SK-MEL-5 (cell line): ENCODE results near the gene TSEN15. TPM values are rescaled to one million over a fixed set of nuclear protein-coding genes. Genes with fewer than 3 reads are reported as not detected.
"Not testable (repeated sequence)": the region's sequence is repeated elsewhere in the genome, so short reads cannot be mapped to it uniquely, and the experiment has no call there.

ENCODE experiments used
- DNase-seq: peaks from one replicate; pipeline ENCODE4 v3.0.0-alpha.2; 2016; ENCODE audit warnings: low read depth, low spot score
- in situ Hi-C: cut with HindIII; loops from 2 replicates; pipeline ENCODE4 v1.10.0; 2016; ENCODE audit warnings: low sequenced_read_pairs, high pct_unique_total_duplicates, low pct_unique_long_range_greater_than_20kb
- total RNA-seq: library from RNA; depleted of rRNA; stranded (reverse); fragments of >200 nt; shearing (Covaris generic); gene quantifications from 2 replicates; pipeline ENCODE4 v1.2.3, GENCODE V29; 2014

The TSEN15 gene
- total RNA-seq, 1 experiment from 2014 or later = 83.2 TPM

- no peak for DNase-seq
- in situ Hi-C loops = no loop called here
Measured at GRCh38 chr1:184044603-184045376, 6.7 kb upstream of the TSEN15 start.

DNA sequence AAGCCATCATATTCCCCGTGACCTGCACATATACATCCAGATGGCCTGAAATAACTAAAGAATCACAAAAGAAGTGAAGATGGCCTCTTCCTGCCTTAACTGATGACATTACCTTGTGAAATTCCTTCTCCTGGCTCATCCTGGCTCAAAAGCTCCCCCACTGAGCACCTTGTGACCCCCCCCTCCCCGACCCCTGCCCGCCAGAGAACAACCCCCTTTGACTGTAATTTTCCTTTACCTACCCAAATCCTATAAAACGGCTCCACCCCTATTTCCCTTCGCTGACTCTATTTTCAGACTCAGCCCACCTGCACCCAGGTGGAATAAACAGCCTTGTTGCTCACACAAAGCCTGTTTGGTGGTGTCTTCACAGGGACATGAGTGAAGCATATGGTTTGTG lies 4.0 kb upstream of the TSEN15 start:
- in situ Hi-C loops, DNase-seq: not testable (repeated sequence)

- in situ Hi-C loops = no loop called here
Measured at GRCh38 chr1:184048561-184049240, 2.8 kb upstream of the TSEN15 start.

GRCh38 chr1:184049291-184049690 lies 2.2 kb upstream of the TSEN15 start:
- in situ Hi-C loops = no loop called here

More at GRCh38 chr1:184048561-184049240, 2.8 kb upstream of the TSEN15 start:
- no peak for DNase-seq

DNA sequence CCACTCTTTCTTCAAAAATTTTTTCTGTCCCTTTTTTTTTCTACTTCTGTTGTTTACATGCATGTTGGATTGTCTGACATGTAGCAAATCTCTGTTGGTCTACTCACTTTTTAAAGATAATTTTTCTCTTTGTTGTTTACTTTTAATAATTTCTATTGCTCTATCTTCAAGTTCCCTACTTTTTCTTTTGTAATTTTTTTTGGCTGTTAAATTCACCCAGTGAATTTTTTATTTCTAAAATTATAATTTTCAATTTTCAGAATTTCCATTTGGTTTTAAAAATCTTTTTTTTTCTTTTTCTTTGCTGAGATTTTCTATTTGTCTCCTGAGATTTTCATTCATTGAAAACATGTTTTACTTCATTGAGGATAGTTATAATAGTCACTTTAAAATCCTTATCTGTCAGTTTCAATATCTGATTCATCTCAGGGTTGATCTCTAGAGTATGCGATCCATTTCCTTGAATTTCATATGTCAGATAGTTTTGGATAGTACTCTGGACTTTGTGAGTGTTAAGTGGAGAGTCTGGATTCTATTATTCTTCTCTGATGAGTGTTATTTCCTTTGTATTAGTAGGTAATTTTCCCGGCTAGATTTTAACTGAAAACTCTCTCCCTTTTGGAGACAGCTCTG lies 1.6 kb upstream of the TSEN15 start:
- in situ Hi-C loops = no loop called here
- no peak for DNase-seq

More at GRCh38 chr1:184049291-184049690, 2.2 kb upstream of the TSEN15 start:
- no peak for DNase-seq

DNA sequence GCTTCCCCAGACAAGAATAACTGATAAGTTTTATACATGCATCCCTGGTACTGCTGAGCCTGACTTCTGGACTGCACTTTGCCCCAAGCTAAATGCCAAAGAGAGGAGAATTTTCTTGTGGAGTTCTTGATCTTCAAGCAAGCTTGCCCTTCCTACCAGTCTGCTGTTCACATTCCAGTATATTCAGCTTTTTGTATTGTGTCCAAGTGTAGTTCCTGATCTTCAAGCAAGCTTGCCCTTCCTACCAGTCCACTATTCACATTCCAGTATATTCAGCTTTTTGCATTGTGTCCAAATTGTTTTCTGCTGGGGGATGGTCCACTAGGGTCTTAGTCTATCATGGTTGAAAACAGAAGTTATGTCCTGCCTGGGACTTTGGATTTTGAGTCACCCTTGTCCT lies 894 bp upstream of the TSEN15 start:
- in situ Hi-C loops = no loop called here
- DNase-seq = no peak

GRCh38 chr1:184051138-184051484 lies 419 bp upstream of the TSEN15 start:
- DNase-seq = no peak
- in situ Hi-C loops = no loop called here

DNA sequence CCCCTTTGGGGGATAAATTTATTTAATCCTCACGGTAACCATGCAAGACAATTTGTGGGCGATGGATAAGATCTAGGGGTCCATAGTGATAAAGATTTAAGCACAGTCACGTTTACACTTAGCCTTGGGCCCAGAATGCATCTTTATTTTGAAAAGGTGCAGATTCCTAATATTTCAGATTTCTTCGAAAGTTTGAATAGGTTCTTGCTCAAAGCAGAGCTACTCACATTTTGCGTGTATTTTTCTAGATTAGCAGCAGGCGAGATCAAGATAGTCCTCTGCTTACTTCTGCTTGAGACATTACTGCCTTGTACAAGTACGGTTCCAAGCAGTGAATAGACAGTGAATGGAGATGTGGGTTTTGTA lies 647 bp downstream of the TSEN15 start:
- in situ Hi-C loops = no loop called here
- DNase-seq = no peak

DNA sequence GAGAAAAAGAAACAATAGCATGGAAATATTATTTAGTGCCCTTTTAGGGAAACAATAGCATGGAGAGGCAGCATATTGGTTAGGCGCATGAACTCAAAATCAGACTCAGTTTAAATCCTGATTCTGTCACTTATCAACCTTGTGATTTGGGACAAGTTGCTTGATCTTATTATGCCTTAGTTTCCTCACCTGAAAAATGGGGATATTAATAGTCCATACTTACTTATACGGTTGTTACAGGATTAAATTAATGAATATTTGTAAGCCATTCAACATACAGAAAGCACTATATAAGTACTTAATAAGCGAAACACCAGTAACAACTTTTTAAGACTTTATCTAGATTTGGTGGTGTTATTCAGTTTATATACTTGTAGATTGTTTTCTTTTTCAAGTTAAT lies 1.2 kb downstream of the TSEN15 start:
- in situ Hi-C loops = no loop called here
- no peak for DNase-seq

DNA sequence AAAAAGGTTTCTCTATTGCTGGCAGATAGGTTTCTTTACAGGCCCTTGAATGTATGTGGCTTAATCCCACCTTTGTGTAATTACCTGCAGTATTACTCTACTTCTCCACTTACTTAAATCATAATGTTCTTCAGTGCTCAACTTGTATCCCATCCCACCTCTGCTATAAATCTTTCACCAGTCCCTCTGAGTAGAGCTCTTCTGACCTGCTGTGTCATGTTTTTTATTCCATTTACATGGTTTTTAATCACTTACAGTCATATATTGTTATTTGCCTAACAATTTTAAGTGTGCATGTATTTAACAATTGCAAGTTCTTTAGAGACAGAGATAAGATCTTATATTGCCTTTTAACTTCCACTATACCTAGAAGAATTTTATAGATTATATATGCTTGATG lies 2.4 kb downstream of the TSEN15 start:
- no peak for DNase-seq
- in situ Hi-C loops = no loop called here

DNA sequence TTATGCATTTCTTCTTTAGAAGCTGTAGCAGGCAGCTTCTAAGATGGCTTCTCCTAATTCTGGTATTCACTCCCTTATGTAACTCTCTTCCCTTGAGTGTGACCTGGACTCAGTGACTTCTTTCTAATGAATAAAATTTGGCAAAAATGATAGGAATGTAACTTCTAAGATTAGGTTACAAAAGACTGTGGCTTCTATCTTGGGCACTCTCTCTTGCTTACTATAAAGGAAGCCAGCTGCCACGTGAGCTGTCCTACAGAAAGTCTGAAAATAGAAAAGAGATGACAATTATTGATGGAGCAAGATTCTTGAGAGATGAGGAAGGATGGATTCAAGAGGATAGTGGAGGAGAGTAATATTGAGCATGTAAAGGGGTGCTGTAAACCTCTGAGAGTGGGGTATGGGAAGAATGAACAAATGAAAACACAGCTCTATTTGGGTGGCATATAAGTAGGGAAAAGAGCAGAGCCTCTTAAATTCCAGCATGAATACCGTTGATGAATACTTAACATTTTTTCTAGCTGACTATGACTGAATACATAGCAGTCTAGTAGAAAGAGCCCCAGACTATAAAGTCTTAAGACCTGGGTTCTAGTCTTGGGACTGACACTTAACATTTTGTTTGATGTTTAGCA lies 5.5 kb downstream of the TSEN15 start:
- no peak for DNase-seq
- in situ Hi-C loops = no loop called here

GRCh38 chr1:184059887-184060286 lies 8.4 kb downstream of the TSEN15 start:
- no peak for DNase-seq
- in situ Hi-C loops = no loop called here

DNA sequence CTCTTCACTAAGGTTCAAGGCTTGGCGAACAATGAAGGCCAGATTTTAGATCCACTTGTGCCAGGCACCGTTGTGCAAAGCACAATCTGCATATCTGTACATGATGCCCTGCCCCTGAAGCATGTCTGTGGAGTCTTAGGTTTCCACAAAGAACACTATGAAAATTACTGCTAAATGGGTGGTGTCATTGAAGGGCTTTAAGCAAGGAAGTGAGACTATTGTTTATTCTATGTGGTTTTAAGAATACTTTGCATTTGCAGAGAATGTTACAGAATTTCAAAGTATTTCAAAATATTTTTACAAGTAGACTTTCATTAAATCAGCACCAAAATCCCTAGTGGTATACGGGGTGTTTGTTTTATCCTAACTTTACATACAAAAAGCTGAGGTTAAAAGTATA lies 8.8 kb downstream of the TSEN15 start:
- no peak for DNase-seq
- in situ Hi-C loops = no loop called here

GRCh38 chr1:184061396-184062003 lies 10.0 kb downstream of the TSEN15 start:
- no peak for DNase-seq
- in situ Hi-C loops = no loop called here

GRCh38 chr1:184062640-184063286 lies 11.2 kb downstream of the TSEN15 start:
- in situ Hi-C loops = no loop called here
- DNase-seq = no peak

- no peak for DNase-seq
- in situ Hi-C loops = no loop called here
Measured at GRCh38 chr1:184065559-184065958, 14.0 kb downstream of the TSEN15 start.

- DNase-seq = no peak
- in situ Hi-C loops = no loop called here
Measured at GRCh38 chr1:184068354-184068753, 16.8 kb downstream of the TSEN15 start.

DNA sequence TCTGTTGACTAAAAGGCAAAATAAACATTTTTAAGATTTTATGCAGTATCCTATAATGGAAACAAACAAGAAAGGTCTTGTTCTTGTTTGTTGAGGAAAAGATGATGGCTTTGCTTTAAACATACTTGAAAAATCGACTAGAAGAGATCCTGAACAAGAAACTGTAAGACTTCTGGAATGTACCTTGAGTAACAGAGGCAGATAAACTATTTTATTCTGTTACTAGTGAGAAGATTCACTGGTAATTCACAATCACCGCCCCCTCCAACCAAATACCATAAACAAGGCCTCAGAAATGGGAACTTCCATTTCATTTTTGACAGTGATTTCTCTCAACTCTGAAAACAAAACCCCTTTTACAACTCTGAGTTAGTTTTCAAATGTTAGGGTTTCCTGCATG lies 18.1 kb downstream of the TSEN15 start:
- in situ Hi-C loops = no loop called here
- no peak for DNase-seq
